Renal cortical epithelial cell (primary cell): Measurements from ENCODE around the gene CTIF. TPM values are rescaled to one million over a fixed set of nuclear protein-coding genes. Genes with fewer than 3 reads are reported as not detected.

Experiments
- DNase-seq: peaks from one replicate; pipeline ENCODE4 v3.0.0-alpha.2; 2011; ENCODE audit warnings: low read depth
- total RNA-seq: library from RNA; depleted of rRNA; stranded (reverse); fragments of >200 nt; gene quantifications from 2 replicates; pipeline ENCODE4 v1.2.3, GENCODE V29; 2014

CTIF gene
- total RNA-seq, 1 donor from 2014 or later: 25.8 TPM

DNA sequence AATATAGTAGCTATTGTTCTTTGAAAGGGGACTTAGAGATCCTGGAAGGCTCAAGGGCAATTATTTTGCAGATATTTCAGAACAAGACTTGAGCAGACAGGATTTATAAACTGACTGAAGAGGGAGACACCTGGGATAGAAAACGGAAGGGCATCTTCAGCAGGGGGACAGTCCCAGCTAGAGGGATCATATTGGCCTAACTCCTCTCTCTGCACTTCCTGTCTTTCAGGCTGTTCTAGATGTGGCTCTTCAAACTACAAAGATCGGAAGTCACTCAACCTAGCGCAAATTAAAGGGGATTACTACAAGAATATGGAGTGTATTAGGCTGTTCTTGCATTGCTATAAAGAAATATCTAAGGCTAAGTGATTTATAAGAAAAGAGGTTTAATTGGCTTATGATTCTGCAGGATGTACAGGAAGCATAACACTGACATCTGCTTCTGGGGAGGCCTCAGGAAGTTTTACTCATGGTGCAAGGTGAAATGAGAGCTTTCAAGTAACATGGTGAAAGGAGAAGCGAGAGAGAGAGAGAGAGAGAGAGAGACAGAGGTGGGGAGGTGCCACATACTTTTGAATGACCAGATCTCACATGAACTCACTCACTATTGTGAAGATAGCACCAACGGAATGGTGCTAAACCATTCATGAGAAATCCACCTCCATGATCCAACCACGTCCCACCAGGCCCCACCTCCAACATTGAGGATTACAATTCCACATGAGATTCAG lies 5.3 kb upstream of the CTIF start:
- no peak for DNase-seq

DNA sequence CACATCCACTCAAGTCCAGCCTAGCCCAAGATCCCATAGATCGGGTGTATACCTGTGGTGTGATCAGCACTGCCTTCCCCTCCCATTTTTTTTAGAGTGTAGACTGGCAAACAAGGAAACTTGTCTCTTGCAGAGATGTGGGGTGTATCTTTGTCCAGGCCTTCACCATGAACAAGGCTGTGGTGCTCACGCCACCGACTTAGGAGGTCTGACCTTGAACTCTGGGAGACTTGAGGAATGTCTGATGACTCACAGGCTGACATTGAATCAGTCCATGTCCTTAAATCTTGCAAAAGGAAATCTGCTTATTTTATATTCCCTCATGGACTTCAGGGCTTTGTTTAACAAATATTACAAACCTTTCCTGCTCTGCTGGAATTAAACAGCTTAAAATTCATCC lies 4.5 kb upstream of the CTIF start:
- peak; percentile 50 for DNase-seq

DNA sequence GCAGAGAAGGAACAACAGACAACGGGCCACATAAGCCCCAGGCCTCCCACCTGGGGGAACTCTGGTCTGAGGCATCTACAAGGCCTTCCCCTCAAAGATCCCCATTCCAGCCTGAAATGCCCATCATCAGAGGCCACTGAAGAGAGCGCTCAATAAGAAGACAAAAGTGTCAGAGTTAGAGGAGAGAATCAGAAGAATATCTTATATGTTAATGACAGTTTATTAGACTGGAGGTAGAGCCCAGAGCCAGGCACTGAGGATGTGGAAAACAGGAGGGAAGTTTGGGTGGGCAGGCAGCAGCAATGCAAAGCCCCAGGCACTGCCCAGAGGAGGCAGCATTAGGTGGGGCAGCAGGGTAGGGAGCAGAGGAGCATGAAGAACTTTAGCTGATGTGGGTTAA lies 2.9 kb upstream of the CTIF start:
- no peak for DNase-seq

DNA sequence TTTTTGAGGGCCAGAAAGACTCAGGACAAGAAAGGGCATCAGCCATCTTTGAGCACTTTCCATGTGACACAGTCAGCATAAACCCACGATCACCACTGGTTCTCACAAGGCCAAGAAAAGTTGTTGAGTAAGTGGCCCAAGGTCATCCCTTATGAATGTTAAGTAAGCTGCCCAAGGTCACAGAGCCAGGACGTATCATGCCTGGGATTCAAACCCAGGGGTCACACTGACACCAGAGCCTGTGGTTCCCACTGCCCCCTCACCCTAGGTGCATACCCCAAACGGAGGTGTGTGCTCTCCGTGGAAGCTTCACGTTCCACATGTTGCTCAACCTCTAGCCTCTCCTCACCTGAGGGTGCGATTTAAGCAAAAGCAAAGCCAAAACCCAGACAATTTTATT lies 2.3 kb upstream of the CTIF start:
- DNase-seq: no peak

DNA sequence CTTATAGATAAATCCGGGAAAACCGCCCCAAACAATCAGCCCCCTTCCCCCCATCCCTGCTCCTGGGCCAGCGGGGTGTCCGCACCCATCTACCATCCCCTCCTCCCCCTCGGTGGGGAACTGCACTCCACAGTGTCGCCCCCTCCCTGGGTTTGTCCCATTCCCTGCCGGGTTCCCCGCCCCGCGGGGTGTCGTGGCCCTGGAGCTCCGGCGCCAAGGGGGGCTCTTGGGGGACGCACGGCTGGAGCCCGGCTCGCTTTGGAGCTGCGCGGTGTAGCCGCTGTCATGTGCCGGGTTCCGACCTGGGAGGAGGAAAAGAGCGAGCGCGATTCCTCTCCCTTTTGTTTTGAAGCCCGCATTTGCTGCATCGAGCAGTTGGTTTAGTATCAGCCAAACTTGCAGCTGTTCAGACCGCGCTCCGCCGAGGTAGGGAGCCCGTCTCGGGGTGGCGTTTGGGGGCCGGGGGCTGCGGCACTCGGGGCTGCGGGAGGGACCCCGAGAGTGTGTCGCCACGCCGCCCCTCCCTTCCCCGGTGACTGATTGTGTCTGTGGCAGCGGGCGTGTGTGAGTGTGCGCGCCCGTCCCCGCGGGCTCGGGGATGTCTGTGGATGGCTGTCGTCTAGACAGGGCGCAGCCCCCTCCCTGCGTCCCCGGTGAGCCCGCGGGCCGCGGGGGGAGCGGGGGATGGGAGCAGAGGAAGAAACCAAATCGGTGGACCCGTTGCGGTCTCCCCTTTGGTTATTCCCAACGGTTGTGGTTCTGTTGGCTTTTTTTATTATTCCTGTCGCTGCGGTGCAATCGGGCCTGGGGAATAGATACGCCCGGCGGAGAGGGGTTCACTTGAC lies 797 bp downstream of the CTIF start:
- no peak for DNase-seq

DNA sequence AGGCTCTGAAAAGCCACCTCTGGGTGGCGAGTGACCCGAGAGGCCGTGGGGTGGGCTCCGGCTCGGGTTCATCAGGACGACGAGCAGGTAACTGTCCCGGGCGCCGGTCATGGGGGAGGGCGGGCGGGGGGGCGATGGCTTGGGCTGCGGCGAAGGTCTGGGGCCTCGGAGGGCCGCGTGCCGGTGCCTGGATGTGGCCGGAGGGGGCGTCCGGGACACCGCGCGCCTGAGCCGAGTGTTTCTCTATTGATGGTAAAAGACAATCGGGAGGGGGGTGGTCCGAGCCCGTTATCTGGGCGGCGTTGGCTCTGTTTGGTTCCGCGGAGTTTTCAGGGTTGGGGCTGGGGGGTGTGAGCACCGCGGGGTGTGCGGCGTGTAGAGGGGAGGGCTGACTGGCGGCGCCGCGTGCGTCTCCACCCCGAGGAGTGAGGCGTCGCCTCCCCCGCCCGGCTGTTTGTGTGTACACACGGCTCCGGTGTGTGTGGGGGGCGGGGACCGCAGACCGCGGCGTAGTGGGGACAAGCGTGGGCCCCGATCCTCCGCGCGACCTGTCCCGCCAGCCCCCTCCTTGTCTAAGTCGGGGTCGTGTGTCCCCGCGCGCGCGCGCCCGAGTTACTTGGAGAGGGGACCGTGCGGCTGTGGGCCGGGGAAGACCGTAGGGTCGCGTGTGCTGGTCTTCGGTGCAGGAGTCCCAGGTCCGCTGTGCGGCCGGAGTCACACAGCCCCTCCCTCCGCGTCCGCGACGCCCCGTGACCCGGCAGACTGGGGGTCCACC lies 1.6 kb downstream of the CTIF start:
- DNase-seq: no peak

DNA sequence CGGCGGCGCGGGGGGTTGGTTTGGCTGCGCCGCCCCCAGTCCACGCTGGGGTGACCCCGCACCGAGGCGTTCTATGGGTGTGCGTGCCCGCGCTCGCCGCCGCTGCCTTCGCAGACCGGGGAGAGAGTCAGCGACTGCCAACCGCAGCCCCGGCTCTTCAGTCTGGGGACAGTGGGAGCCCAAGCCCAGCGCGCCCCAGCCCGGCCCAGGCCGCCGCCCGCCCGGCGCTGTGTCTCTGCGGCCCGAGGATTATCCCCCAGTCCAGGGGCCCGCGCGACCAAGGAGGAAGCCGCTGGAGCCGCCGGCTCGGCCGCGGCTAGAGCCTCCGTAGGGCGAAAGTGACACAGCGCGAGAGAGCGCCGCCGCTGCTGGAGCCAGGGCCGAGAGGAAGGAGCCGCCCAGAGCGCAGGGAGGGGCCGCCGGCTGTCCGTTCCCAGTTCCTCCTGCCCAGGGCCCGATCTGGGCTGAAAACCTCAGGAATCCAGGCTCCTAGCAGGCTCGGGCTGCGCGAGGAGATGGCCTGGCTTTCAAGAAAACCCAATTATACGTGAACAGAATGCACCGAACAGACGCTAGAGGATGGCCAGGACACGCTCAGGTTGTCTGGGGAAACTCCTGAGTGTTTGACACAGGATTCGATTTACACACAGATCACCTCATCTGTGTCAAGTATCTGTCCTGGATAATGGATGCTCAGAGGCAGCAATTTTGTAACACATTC lies 2.4 kb downstream of the CTIF start:
- DNase-seq: peak; percentile 43

DNA sequence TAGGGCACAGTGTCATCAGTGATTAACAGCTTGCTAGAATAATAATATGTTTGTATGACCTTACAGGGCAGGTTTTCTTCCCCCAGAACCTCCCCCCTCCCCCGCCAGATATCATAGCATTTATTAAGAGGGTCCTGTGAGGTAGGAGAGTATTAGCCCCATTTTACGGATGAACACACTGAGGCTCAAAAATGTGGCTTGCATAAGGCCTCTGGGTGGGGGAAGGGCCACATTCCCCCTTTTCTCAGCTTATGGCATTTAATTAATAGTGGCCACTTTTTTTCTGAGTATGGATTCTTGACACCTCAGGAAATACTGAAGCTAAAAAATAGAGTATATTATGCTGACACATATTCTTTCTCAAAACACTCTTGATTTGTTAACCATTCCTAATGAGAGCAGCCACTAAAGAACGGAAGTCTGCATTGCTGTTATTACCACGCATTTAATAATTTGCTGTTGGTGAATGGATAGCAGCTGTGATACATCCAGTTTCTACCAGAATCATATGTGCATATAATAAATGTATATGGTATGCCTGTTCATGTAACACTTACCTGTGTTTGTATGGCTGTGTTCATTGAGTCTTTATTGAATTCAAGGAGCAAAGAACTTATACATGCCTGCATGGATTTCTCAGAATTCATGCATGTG lies 3.0 kb downstream of the CTIF start:
- DNase-seq: no peak

DNA sequence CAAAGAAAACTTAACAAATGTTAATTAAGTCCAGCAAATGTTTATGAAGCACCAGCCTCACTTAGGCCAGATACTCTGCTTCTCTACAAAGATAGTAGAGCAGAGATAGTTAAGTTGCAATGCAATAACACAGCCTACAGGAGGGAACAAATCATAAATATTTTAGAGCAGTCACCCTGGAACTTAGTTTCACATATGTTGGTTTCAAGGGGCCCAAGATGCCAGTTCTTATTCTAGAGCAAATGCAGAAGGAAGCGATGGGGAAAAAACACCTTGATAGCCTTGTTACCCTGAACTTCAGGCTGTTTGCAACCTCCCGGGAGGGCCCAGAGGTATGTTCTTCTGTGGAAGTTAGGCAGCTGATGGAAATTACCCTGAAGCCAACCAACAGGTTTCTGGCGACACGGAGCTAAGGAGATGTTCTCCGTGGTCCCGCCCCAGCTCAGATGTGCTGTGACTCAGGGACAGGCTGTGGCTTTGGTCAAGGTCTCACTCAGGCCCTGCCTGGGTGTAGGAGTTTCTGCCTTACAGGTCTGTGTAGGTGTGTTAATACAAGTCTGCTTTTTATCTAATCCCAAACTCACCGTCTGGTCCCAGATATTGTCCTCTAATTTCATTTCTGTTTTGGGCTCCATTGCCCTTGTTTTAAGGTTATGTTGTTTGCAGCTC lies 3.8 kb downstream of the CTIF start:
- DNase-seq: no peak

DNA sequence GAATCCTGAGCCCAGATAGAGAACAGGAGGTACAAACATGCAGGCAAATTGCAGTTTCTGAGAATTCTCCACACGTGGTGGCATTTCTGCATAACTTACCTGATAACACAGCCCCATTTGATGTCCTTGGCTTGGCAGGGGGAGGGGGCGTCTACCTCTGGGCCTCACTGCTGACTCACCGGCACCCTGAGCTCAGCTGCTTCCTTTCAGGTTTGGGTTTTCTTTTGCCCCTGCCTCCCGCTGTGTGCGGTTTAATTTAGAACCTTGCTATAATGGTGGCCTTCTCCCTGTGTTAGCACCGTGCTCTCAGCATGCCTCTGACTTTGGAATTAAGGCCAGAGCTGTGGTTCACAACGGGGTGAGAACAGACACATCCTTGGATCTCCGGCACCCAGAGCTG lies 4.4 kb downstream of the CTIF start:
- peak; percentile 29 for DNase-seq

DNA sequence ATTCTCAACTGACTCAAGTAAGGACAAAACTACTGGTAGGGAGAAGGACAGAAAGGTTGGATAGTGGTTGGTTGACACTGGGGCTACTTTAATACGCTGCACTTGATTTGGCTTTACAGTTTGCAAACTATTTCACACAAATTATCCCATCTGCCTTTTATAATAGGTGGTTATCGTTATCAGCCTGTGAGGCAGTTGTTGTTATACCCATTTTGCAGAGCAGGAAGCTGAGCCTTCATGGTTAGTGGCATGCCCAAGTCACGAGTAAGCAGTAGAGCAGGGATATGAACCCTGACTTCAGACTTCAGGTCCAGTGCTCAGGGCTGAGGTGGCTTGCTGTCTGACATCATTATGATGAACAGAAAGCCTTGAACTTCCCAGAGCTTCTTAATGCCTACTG lies 5.3 kb downstream of the CTIF start:
- DNase-seq: no peak

DNA sequence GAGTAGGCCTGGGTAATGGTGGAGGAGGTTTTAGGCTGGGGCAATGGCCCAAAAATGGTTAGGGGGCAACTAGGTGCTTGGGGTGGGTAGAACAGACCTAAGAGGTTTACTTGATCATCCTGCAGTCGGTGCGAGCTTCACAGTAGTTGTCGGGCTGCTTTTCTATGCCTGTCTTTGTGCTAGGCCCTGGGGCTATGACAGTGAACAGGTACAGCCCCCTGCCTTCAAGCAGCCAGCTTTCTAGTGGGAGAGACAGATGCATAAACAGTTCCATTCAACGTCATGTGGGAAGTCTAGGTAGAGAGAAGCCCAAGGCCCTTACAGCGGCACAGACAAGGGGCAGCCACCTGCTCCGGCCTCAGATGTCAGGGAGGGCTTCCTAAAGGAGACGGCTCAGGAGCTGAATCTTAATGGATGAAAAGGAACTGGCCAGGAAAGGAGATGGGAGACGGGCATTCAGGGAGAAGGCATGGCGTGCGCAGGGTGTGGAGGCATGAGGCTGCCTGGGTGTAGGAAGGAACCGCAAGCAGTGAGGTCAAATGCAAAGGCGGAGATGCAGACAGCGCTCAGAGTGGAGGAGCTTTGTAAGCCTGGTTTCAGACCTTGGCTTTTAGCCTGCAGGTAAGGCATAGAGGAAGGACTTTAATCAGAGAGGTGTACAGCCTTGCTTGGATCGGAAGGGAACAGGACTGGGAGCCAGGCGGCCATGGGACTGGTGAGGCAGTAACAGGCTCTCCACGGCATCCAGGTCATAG lies 6.0 kb downstream of the CTIF start:
- DNase-seq: no peak

DNA sequence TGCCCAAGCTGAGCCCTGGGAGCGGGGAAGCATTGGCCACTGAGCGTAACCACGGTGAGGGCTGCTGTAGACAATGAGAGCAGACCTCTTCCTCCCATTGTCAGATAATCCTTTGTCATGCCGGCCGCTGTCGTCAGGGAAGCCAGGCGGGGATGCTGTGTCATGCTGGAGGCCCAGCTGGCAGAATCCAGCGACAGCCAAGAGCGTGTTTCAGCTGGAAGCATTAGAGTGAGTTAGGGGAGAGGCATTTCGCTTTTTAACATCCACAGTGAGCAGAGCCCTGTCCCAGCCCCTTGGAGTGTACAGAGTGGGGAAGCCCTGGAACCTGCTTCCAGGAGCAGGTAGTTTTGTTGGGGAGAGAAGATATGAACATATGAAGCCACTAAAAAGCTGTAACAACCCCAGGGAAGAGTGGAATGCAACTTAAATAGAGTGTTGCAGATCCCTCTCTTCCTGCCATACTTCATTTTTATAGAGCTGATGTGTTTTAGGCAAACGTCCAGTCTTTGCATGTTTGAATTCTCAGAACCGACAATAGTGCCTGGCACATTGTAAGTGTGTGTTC lies 7.0 kb downstream of the CTIF start:
- DNase-seq: no peak

DNA sequence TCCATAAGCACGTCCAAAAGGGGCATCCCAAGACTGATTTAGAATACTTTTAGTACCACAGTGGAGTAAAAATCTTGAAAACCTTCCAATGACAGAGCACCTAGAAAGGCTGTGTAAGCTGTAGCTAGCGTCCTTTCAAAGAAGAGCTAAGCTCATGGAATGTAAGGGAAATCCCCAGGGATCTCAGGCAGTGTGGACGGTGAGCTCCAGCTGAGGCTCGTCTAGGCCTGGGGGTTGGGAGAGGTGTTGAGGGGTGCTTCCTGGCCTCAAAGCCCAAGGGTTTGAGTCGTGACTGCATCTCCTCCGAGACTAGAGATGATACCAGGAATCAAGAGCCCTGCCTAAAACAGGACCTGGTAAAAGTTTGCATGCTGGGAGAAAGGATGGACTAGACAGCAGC lies 7.6 kb downstream of the CTIF start:
- no peak for DNase-seq

DNA sequence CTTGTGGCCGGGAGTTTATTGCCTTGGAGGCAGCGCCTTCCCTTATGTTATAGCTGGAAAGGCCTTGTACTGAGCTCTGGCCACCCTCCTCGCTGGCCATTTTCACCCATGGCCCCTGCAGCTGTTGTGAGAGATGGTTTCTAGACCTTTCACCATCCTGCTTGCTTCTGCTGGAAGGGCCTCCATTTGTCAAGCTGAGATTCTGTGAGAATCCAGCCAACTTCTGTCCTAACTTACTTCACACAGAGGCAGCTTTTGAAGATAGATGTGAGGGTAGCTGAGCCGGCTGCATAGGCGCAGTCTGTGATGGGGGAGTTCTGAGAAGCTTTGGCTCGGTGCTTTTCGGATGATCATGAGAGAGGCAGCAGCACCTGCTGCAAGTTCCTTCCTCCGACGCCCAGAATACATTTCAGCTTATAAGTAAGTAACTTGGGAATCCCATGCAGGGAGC lies 8.7 kb downstream of the CTIF start:
- no peak for DNase-seq

DNA sequence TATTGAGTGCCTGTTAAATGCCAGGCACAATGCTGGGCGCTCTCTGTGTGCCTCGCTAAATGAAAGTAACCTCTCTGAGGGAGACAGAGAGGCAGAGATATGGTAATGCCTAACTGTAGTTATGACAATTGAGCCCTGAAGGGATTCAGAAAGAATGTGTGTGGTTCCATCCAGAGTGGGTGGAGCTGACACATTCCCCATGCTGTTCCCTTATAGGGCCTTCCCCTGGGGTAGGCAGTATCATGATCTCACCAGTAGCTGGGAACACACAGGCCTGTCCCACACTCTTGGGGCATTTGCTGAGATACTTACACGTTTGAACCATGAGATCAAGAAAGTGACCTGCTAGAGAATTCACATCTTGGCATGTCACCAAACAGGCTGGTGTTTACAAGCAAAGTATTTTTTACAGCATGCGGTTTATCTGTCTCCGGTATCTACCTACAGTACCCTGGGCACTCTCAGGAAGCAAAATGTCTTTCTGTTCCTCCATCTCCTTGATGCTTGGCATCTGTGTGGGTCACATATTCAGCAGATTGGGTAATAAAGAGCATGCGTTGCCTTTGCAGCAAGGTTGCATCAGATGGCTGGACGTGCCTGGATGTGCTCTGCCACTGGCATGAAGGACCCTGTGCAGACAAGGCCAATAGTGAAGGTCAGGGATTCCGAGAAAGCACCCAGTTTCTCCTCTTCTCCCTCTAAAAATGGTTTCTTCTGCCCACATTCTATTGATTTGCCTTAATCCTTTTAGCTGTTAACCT lies 9.4 kb downstream of the CTIF start:
- DNase-seq: peak; percentile 93

DNA sequence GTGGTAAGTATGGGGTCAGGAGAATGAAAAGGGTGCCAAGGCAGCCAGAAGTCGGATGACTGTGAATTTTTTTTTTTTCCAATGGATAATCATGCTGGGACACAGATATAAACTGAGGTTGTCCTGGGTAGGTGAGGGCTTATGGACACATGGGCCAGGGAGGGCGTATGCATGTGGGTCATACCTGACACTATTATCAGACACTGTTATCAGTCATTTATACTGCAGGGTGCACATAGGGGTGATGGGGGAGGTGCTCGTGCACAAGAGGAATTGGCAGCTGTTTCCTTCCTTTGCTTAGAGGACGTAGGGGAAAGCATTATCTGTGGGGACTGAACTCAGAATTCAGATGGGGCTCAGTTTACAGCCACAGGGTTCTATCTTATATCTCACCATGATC lies 10.1 kb downstream of the CTIF start:
- DNase-seq: no peak

DNA sequence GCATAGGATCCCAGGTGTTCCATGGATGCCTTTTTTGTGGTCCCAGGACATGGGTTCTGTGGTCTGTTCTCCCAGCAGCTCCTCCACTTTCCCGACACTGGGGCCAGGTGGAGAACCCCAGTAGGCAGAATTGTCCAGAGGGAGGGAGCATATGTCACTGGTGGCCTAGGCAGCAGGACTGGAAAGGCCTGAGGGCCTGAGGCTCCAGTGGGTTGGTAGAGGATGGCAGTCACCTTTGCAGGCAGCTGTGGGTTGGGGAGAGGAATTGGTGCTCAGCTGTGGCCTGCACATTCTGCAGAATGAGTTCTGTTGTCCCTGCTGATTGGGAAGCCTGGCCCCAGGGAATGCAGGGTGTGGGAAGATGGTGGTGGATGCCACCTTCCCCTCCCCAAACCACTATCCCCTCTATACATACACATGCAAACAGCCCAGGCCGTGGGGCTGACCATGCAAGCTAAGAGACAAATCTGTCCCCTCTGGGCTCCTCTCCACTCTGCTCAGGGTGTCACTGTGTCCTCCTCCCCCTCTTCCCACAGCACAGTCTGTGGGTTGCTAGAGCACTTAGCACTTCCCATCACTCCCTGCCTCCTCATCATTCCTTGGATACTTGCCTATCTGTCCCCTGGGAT lies 11.4 kb downstream of the CTIF start:
- no peak for DNase-seq
